Measurements from ENCODE around the gene MMD2. TPM values are rescaled to one million over a fixed set of nuclear protein-coding genes. Genes with fewer than 3 reads are reported as not detected.

MMD2 gene
- total RNA-seq, 2 experiments from 2014 or later = not detected

DNA sequence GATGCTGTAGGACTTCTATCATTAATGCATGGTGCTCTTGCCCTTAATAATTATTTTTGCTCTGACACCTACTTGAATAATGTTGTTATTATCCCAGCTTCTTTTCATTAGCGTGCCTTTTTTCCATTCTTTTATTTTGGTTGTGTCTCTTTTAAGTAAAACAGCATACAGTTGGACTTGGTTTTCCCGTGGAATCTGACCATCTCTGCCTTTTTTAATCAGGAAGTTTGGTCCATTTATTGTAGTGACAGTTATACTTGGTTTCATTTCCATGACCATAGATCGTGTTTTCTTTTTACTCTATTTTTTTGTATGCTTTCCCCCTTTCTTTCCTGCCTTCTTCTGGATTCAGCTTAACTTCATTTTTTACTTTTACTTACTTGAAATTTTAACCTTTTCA lies 101.8 kb downstream of the MMD2 start:
- no peak overlapping the region for H3K27ac Mint-ChIP-seq
- no peaks in the 10 kb centered on the region for H3K36me3 Mint-ChIP-seq (ENCODE audit: low read depth)
- intact Hi-C loops (cut with micrococcal nuclease) = no loop called here
- POLR2A ChIA-PET = interaction anchor here (0.8 kb wide), 1 partner anchor 10 kb away, joined by 3 read pairs; no protein-coding TSS in a partner anchor
- CTCF ChIA-PET = interaction anchor here (0.9 to 1.4 kb wide), 2 partner anchors 12 to 27 kb away, joined by 4 read pairs; partner anchors contain the start of gene RADIL
- ATAC-seq = no peak
- H3K9me3 Mint-ChIP-seq = no peaks in the 10 kb centered on the region
- no peaks in the 10 kb centered on the region for H3K4me1 Mint-ChIP-seq (ENCODE audit: low read depth)
- no peak overlapping the region for H3K4me3 Mint-ChIP-seq
- TF ChIP-seq, protein P1, sequence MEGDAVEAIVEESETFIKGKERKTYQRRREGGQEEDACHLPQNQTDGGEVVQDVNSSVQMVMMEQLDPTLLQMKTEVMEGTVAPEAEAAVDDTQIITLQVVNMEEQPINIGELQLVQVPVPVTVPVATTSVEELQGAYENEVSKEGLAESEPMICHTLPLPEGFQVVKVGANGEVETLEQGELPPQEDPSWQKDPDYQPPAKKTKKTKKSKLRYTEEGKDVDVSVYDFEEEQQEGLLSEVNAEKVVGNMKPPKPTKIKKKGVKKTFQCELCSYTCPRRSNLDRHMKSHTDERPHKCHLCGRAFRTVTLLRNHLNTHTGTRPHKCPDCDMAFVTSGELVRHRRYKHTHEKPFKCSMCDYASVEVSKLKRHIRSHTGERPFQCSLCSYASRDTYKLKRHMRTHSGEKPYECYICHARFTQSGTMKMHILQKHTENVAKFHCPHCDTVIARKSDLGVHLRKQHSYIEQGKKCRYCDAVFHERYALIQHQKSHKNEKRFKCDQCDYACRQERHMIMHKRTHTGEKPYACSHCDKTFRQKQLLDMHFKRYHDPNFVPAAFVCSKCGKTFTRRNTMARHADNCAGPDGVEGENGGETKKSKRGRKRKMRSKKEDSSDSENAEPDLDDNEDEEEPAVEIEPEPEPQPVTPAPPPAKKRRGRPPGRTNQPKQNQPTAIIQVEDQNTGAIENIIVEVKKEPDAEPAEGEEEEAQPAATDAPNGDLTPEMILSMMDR (IDR thresholded peaks at IDR 0.05) = no peak
- H3K27me3 Mint-ChIP-seq = peaks cover 11% of the 10 kb centered on the region
- DNase-seq = no peak

DNA sequence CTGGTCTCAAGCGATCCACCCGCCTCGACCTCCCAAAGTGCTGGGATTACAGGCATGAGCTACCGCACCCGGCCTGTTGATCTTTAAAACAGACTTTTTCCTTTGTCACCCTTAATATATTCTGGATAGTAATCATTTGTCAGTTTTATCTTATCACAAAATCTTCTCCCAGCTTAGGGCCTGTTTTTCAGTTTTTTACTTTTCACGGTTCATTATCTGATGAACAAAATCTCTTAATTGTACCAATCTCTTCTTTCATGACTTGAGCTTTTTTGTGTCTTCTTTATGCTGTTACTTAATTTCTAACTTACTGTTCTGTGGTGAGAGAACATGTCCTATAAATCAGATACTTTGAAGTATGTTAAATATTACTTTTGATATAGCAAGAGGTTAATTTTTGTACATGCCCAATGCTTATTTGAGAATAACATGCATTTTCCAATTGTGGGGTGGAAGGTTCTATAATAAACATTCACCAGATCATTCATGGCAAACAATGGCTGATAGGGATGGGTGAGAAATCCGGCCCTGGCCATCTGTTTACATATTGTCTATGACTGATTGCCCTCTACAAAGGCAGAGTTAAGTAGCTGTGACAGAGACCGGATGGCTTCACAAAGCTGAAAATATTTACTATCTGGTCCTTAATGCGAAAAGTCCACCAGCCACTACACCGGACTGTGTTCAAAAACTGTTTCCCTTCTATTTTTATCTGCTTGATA lies 102.5 kb downstream of the MMD2 start:
- DNase-seq (no peak), ATAC-seq (no peak)
- no peak overlapping the region for H3K4me3 Mint-ChIP-seq
- TF ChIP-seq, protein P1 (IDR thresholded peaks at IDR 0.05) = no peak
- intact Hi-C loops (cut with micrococcal nuclease) = no loop called here
- H3K27me3 Mint-ChIP-seq = peaks cover 11% of the 10 kb centered on the region
- peaks cover 7% of the 10 kb centered on the region for H3K4me1 Mint-ChIP-seq (ENCODE audit: low read depth)
- no peak overlapping the region for H3K27ac Mint-ChIP-seq
- POLR2A ChIA-PET = interaction anchor here (0.8 kb wide), 1 partner anchor 11 kb away, joined by 3 read pairs; no protein-coding TSS in a partner anchor
- no peaks in the 10 kb centered on the region for H3K36me3 Mint-ChIP-seq (ENCODE audit: low read depth)
- CTCF ChIA-PET = interaction anchor here (1.4 kb wide), 3 partner anchors 11 to 26 kb away, joined by 3 to 4 read pairs (median 3); no protein-coding TSS in a partner anchor
- no peaks in the 10 kb centered on the region for H3K9me3 Mint-ChIP-seq

Other genes starting within 250 kb of the MMD2 start
- 10 to 100 TPM; 21.2 to 21.3 TPM for gene AP5Z1, start 183.6 kb downstream of the MMD2 start, total RNA-seq
- not detected for gene PAPOLB, start 97.2 kb downstream of the MMD2 start, total RNA-seq
- under 1 TPM; 0.65 to 0.77 TPM for gene RADIL, start 75.5 kb downstream of the MMD2 start, total RNA-seq
- gene RBAK, start 86.7 kb upstream of the MMD2 start, total RNA-seq = 10 to 100 TPM; 15.4 to 17.1 TPM
- gene WIPI2, start 231.0 kb upstream of the MMD2 start, total RNA-seq = 10 to 100 TPM; 39.3 to 39.5 TPM